ENCODE results near the gene NKRF. TPM values are rescaled to one million over a fixed set of nuclear protein-coding genes. Genes with fewer than 3 reads are reported as not detected.

The NKRF gene
- 17.0 and 17.3 TPM in 2 replicates for polyA plus RNA-seq

DNA sequence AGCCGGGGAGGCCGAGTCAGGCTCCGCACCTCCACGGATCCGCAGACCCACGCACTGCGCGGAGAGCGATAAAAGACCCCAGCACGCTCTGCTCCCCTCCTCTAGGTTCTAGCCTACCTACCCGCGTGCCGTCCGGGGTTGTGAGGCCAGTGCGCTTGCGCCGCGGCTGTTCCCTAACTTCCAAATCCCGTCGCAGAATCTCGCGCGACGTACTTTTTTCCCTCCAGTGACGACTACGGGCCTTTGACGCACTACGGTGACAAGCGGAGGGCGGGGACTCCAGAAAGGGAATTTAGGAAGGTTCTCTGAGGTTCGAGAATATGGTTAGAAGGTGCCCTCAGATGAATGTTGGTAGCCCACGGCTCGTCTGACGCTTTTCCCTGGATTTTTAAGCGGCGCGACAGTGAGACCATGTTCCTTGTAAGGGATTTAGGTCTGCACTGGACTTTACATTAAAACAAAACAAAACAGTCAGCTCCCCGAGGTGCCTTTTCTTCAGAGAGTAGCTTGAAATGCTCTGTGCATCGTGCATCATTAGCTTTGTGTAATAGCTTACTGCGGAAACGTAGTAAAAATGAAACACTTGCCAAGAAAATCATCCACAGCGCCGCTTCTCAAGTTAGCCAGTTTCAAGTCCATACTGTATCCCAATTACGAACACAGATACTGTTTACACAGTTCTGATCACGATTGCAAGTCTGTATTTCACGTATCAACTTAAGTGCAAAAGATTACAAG lies at the start of gene NKRF:
Gene NKRF, minus strand, starts transcription at position 145 of the 738 bp plus-strand sequence.

GRCh38 chrX:119574394-119575266 lies 31.6 kb downstream of the NKRF start, which contains the start of gene UBE2A:
TSS of gene UBE2A (plus strand) at chrX:119574563. CDS start at chrX:119574712, 149 bp downstream.

GRCh38 chrX:119565107-119565663 lies 41.0 kb downstream of the NKRF start, which contains the start of gene STEEP1:
TSS of gene STEEP1 (minus strand) at chrX:119565409. CDS start at chrX:119565355, 54 bp downstream.

Other genes starting within 250 kb of the NKRF start
- 3.6 TPM in 1 of 2 replicates, not detected in the other for gene SLC25A43, start 207.1 kb downstream of the NKRF start, polyA plus RNA-seq
- gene SLC25A5, start 138.0 kb downstream of the NKRF start, polyA plus RNA-seq: 897 and 1,077 TPM in 2 replicates
- gene STEEP1, start 41.0 kb downstream of the NKRF start, polyA plus RNA-seq: 8.3 and 17.7 TPM in 2 replicates
- gene UBE2A, start 31.9 kb downstream of the NKRF start, polyA plus RNA-seq: 49.8 and 71.0 TPM in 2 replicates
- gene SEPTIN6, start 86.7 kb upstream of the NKRF start, polyA plus RNA-seq: 38.9 and 40.2 TPM in 2 replicates
- gene SOWAHD, start 152.2 kb upstream of the NKRF start, polyA plus RNA-seq: not detected in 2 replicates
- gene RPL39, start 185.2 kb upstream of the NKRF start, polyA plus RNA-seq: 837 and 939 TPM in 2 replicates
- gene UPF3B, start 246.5 kb upstream of the NKRF start, polyA plus RNA-seq: 22.8 and 32.9 TPM in 2 replicates

Data from Purkinje cell (primary cell).